IPS-NIHi11 (cell line): ENCODE measurements around the gene PPOX.

Experiments
- DNase-seq: peaks from one replicate; pipeline ENCODE4 v3.0.0; 2012; ENCODE audit warnings: mixed read lengths, low spot score

Gene PPOX

DNA sequence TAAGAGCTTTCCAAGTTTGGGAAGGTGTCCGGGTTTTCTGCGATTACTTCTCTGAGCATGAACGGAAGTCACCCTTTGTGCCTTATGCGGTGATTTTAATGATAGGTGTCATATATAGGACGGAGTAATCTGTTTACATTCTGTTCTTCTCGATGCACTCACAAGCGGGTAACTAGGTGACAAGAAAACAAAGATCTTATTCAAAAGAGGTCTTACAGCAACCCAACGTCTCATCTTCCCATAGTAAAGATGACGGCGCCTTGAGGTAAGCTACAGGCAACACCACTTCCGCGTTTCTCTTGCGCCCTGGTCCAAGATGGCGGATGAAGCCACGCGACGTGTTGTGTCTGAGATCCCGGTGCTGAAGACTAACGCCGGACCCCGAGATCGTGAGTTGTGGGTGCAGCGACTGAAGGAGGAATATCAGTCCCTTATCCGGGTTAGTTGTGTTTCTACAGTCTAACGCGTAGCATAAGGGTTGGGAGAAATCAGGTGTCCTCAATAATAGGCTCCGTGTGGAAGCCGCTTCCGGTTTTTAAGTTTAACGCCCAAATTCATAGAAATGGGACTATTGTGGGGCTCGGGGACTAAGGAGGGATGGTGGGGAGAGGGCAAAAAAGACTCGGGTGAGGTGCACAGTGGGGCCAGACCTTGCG is 12.4 kb upstream of the PPOX start, which contains the start of gene UFC1:
Gene UFC1 (plus strand): TSS at position 297 of the 656 bp plus-strand sequence. CDS start 20 bp downstream, at position 317.
- DNase-seq = peak; percentile 75

- no peak for DNase-seq
Observed at GRCh38 chr1:161157867-161158266, 8.4 kb upstream of the PPOX start.

DNA sequence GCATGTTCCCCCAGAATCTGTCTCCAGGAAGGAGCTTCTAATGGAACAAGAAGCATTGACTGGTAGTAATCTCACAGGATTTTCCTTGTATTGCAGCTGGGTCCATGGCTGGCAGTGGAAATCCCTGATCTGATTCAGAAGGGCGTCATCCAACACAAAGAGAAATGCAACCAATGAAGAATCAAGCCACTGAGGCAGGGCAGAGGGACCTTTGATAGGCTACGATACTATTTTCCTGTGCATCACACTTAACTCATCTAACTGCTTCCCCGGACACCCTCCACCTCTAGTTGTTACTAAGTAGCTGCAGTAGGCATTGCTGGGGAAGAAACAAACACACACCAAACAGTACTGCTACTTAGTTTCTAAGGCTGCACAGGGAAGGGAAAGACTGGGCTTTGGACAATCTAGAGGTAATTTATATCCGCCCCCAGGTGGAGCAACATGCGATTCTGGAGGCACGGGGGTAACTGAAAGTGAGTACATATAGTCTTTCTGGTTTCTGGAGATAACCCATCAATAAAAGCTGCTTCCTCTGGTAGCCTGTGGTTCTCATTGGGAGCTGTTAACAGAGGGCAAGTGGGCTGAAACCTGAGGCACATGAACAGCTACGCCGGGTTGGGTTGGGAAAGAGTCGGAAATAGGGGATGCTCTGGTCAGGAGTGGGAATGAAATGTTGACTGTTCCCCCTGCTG is 7.8 kb upstream of the PPOX start:
- no peak for DNase-seq

GRCh38 chr1:161159087-161159912 is 6.9 kb upstream of the PPOX start, which contains the start of gene USP21:
USP21 (plus strand) TSS chr1:161159500; CDS start chr1:161160641, 1,141 bp downstream.
- DNase-seq = peak; percentile 97

DNA sequence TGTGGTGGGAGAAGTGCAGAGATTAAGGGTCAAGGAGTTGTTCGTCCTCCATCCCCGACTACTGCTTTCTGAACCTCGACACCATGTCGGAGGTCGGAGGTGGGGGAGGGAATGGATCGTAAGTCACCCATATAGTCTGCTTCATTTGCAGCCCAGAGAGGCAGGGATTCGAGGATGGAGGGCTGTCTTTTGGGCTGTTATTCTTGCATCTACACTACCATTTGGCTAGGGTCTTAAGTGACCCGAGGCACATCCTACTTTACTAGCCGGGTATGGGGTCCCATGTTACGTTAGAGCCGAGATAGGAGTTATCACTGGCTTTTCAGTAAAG is 6.3 kb upstream of the PPOX start:
- DNase-seq = no peak

DNA sequence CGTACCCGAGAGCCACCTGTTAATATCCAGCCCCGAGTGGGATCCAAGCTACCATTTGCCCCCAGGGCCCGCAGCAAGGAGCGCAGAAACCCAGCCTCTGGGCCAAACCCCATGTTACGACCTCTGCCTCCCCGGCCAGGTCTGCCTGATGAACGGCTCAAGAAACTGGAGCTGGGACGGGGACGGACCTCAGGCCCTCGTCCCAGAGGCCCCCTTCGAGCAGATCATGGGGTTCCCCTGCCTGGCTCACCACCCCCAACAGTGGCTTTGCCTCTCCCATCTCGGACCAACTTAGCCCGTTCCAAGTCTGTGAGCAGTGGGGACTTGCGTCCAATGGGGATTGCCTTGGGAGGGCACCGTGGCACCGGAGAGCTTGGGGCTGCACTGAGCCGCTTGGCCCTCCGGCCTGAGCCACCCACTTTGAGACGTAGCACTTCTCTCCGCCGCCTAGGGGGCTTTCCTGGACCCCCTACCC is 5.5 kb upstream of the PPOX start:
- DNase-seq = no peak

GRCh38 chr1:161161652-161162051 is 4.6 kb upstream of the PPOX start:
- DNase-seq = no peak

GRCh38 chr1:161162052-161162451 is 4.2 kb upstream of the PPOX start:
- no peak for DNase-seq

DNA sequence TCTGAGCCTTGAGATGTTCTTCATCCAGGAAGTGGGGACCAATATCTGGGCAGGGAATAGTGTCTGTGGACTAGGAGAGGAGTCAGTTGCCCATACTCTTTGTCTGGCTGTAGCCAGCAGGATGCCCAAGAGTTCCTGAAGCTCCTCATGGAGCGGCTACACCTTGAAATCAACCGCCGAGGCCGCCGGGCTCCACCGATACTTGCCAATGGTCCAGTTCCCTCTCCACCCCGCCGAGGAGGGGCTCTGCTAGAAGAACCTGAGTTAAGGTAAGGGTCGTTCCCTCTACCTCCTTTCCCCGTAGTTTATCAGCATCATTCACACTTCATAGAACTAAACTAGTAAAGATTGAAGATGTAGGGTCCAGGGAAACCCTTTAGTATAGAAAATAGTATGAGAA is 3.4 kb upstream of the PPOX start:
- DNase-seq = no peak

DNA sequence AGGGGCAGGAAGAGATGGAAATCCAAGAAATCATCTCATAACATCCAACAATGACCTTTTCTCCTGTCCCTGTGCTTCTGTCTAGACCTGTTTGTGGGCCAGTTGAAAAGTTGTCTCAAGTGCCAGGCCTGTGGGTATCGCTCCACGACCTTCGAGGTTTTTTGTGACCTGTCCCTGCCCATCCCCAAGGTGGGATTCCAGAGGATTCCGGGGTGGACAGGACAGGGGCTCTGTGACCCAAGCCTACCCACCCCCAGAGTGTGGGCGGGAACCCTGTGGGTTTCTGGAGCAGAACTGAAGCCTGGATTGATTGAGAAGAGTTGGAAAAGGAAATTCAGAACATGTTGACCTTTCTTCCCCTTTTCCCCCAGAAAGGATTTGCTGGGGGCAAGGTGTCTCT is 2.4 kb upstream of the PPOX start:
- no peak for DNase-seq

GRCh38 chr1:161164901-161165610 is 1.2 kb upstream of the PPOX start:
- DNase-seq = no peak

GRCh38 chr1:161166669-161167548 is 683 bp downstream of the PPOX start:
- peak; percentile 38 for DNase-seq

DNA sequence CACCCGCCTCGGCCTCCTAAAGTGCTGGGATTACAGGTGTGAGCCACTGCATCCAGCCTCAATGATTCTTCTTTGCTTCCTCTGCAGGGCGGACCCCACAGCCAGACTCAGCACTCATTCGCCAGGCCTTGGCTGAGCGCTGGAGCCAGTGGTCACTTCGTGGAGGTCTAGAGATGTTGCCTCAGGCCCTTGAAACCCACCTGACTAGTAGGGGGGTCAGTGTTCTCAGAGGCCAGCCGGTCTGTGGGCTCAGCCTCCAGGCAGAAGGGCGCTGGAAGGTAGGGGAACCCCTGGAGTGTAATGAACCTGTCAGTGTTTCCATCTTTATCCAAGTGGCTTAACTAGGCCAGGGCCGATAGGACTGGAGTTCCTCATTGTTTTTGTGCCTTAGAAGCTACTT is 2.7 kb downstream of the PPOX start:
- DNase-seq = no peak

GRCh38 chr1:161171191-161171590 is 5.0 kb downstream of the PPOX start:
- no peak for DNase-seq

DNA sequence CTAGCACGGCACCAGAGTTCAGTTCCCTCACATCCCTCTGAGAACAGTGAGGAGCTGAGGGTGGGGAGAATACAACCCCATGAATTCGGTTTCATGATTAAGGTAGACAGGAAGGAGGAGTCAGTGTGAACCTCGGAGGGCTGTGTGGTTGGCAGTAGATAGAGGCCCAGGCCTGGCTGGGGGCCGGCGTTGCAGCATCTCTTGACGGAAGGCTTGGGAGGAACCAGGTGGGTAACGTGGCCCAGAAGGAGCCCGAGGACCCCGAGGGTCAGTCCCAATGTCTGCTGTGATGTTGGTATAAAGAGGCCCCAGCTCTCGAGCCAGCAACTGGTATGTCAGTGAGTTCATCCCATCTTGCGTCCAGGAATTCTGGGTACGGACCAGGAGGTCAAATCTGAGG is 5.5 kb downstream of the PPOX start:
- no peak for DNase-seq

DNA sequence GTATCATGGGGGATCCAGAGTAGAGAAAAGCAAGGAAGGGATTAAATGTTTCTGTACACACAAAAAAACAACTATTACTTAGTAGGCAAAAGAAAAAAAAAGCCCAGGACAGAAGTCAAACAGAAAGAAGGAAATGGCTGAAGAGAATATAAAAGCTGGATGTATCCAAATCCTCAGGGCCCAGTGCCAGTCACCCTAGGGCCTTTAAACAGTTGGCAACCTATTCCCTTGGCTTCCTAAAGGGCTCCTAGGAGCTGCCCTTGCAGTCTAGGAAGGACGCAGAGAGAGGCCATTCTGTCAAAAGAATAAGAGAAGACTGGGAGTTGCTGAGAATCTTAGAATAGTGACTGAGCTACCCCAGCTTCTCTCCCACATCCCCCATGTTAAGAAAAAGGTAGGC is 6.1 kb downstream of the PPOX start:
- DNase-seq = no peak

DNA sequence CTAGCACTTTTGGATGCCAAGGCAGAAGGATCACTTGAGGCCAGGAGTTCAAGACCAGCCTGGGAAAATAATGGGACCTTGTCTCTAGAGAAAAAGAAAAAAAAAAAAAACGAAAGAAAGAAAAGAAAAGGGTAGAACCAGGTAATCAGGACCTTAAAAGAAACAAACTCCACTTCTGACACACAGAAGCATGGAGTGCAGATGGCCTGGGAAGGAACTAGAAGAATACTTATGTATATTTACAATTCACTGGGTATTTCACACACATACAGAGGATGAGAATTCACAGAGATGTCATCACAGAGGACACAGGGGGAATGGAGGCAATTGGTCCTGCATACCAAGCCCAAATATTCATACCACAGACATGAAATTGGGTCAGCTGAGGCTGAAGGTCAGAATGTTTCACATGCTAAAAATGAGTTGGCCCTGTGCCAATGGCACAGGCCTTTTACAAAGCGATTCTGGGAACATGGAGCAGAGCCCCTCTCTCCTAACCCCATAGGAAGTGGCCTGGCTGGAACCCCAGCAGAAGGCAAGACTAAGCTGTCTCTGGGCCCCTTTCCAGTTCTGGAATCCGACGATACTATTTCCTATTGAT is 6.7 kb downstream of the PPOX start:
- no peak for DNase-seq

- DNase-seq = no peak
Observed at GRCh38 chr1:161173711-161174110, 7.5 kb downstream of the PPOX start.

DNA sequence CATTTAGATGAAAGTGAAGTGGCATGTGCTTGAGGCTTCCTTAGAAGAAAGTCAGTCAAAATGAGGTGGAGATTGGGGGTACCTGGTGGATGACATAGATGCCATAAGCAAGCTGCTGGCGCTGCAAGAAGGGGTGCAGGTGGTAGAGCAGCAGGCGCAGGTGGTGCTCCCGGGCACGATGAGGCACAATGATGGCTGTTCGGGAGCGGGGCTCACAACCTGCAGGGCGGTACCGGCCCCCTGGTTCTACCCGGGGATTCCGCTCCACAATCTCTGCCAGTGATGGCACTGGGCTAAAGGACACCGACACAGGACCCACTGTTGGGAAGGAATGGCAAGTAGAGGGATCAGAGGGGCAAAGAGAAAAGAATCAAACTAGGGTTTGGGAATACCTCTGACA is 8.7 kb downstream of the PPOX start:
- no peak for DNase-seq

DNA sequence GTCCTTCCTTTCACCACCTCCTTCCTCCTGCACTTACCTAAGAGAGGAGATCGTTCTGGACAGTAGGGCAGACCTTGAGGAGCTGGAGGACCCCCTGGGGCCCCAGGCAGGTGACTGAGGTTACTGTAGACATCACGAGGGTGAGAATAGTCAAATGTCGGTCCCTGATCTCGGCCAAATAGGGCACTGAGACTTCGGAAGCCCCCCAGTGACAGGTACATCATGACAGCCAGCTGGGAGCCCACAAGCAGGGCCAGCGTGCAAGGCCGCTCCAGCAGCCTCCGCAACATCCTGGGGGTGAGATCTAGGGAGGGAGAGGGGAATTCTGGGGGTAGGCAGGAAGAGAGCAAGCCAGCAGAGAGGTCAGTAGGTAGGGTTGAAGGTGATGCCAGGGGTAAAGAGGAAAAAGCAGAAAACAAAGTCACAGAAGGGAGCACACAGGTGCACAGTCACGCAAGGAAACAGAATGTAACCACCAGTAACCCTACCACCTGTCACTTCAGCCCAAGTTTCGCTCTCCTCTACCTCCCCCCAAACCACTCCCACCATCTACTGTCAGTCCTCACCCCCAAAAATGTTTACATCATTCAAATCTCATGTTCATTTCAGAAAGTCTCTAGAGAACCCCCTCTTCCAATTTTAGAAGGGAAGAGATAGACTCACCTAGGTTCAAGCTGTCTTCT is 9.7 kb downstream of the PPOX start:
- DNase-seq = no peak
